Measurements from ENCODE around the gene MARK3.
"Not testable (repeated sequence)": the region's sequence is repeated elsewhere in the genome, so short reads cannot be mapped to it uniquely, and the experiment has no call there.

MARK3 gene

DNA sequence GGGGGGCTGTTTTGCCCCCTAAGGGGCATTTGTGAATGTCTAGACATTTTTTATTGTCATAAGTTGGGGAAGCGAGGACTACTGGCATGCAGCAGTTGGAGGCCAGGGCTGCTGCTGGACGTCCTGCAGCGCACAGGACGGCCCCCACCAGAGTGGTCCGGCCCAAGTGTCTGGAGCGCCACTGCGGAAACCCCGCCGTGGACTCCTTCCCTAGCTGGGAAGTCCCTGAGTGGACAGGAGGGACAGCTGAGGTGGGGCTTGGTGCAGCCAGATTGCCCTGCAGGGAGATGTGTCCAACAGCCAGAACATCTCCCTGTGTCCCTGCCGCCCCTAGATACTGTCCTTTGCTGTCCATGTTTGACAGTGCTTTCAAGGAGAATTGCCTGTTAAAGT, 132.0 kb downstream of the MARK3 start:
- DNase-seq = no peak

DNA sequence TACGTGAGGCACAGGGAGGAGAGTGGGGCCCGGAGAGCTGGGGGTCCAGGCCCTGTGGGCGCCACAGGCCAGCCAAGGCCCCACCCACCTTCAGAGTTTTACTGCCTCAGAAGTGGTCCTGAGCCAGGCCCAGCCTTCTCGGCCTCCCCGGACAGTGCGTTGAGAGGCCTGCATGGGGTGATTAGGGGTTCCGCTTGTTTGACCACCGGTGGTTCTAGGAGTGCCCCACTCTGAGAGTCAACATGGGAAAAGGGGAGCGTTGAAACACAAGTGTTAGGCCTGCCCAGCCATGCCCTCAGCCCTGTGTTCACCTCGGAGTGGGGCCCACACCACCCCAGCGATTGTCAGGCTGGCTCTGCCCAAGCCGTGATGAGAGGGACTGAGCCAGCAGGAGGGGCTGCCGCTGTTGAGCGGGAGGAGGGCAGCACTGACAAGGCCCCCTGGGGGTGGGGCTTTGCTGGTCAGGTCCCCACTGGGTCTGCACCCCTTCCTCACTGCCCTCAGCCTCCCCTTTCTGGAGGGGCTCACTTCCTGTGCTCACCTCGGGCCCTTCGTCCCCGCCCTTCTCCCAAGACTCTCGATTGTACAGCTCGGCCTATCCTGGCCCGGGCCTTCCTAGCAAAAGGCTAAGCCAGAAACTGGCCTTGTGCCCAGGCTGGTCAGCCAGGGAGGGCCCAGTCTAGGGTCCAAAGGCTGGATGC, 132.7 kb downstream of the MARK3 start:
- DNase-seq = no peak

DNA sequence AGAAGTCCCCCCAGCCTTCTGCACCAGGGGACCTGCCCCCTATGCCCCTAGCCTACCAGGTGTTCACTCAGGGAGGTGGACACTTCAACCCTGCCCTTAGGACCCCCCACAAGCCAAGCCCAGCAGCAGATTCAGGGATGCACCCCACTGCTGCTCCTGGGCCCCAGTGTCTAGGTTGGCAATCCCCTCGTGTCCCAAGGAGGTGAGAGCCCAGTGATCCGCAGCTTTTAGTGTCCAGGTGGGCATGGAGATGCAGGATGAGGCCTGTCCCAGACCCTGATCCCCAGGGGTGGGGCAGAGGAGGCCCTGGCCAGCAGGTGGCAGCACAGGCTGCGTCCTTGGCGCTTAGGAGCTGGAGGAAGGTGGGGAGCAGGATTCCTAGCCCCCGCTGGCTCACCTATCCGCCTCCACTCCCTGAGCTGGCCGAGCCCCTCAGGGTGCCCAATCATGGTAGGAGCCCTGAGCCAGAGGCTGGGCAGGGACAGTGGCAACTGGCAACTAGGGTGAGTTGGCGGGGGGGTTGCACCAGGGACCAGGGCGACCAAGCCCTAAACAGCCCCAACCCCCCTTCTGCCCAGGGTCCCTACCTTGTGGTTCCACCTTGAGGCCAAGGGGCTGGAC, 133.3 kb downstream of the MARK3 start:
- DNase-seq = peak; percentile 59

DNA sequence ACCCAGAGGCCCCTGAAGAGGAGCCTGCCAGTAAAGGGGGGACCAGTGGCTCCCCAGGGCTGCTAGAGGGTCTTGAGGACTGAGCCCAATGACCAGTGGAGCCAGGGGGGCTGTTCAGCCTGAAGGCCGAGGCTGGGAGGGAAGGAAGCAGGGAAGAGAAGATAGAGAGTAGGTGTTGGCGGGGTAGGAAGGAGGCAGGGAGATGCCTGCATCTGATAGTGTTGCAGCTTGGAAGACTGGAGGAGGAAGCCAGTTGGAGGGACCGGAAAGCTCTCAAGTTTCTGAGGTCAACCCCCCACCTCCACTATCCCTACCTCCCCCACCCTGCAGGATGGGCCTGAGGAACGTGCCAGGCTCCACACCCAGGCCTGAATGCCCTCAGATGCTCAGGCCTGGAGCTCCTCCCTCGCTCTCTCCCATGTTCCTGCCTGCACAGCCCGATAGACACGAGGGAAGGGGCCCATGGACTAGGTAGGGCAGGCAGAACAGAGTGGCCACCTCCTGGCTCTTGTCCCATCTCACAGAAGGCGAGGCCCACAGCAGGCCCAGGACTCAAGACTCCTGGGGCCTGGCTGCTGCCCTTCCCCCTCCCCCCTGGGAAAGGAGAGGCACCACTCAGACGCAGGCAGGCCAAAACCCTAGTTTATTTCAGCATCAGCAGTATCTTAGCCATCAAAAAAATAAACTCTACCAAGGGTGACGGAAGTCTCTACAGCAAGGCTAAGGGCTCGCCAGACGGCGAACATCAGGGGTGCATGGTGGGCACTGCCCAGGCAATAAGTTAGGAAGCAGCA, 134.0 kb downstream of the MARK3 start:
- DNase-seq = no peak

DNA sequence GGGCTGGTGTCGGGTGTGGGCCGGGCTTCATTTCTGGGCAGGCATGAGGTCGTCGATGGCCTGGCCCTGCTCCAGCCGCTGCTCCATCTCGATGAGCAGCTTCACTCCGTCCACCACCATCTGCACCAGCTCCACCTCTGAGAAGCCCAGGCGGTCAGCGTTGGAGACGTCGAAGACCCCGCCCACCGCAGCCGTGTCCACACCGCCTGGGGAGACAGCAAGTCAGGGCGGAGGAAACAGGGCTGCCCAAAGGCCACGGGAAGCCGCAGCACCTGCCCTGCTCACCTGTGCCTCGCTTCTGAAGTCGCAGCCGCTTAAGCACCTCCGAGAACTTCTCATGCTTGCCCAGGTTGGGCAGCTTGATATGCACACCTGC, 134.6 kb downstream of the MARK3 start:
- DNase-seq = no peak

DNA sequence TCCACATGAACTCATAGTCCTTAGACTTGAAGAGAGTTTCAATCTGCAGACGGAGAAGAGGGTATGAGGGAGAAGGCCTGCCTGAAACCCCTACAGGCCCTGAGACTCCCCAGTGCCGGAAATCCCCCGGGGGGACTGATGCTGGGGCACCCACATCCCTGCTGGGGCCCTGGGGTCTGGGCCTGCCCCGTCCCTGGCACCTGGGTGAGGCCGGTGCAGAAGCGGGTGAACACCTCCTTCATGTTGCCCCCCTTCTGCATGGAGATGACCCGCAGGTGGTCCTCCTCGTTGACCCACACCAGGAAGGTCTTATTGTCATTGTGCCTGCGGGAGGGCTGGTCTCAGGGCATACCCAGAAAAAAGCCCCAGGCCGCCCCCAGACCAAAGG, 135.0 kb downstream of the MARK3 start:
- DNase-seq = no peak

DNA sequence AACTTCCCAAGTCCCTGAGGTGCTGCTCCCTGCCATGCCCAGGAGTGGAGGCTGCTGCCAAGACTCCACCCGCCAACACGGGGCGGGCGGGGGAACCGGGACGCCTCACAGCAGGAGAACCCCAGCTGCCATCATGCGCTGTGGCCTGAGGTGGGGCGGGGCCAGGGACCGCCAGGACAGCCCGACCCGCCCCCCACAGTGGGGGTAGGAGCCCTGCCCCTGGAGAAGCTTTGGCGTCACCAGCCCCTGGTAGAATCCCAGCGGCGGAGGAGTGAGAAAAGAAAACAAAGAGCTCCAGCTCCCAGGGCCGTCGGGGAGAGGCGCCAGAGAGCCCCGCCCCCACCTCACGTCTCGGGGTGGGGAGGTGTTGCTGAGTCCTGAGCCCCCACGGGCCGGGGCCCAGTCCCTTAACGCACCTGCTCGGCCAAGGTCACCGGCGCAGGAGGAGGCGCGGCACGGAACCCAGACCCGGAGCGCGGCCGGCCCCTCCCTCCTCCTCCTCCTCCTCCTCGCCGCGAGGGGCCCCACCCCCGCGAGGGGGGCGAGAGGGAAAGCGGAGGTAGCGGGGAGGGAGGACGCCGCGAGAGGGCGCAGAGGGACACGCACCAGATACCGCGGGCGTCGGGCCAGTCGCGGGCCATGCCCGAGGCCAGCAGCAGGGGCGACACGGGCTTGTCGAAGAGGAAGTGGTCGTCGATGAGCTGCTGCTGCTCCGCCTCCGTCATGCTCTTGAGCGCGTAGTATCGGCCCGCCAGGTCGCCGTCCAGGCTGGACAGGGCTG, 135.6 kb downstream of the MARK3 start:
- DNase-seq = peak; percentile 62

GRCh38 chr14:103521438-103521950, 136.3 kb downstream of the MARK3 start:
- no peak for DNase-seq

DNA sequence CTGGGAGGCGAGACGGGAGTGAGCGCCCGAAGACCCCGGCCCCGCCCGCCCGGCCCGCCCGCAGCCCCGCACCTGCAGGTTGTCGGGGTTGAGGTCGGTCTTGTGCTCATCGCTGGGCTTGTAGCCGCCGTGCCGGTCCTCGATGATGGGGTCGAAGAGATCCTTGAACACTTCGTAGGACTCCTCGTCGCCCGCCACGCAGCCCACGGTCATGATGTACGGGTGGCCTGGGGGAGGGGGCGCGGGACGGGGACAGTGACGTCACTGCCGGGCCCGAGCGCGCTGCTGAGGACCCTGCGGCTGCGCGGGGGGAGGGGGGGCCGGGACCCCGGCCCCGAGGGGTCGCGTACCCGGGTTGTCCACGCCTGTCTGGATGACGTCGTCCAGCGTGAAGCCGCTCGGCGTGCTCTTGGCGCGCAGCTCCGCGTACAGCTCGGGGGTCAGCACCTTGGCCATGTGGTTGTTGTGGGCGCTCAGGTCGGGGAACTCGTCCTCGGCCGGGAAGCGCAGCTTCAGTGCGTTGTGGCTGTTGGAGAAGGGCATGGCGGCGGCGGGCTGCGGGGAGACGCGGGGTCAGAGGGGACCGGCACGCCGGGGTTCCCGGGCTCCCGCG, 136.8 kb downstream of the MARK3 start:
- no peak for DNase-seq

DNA sequence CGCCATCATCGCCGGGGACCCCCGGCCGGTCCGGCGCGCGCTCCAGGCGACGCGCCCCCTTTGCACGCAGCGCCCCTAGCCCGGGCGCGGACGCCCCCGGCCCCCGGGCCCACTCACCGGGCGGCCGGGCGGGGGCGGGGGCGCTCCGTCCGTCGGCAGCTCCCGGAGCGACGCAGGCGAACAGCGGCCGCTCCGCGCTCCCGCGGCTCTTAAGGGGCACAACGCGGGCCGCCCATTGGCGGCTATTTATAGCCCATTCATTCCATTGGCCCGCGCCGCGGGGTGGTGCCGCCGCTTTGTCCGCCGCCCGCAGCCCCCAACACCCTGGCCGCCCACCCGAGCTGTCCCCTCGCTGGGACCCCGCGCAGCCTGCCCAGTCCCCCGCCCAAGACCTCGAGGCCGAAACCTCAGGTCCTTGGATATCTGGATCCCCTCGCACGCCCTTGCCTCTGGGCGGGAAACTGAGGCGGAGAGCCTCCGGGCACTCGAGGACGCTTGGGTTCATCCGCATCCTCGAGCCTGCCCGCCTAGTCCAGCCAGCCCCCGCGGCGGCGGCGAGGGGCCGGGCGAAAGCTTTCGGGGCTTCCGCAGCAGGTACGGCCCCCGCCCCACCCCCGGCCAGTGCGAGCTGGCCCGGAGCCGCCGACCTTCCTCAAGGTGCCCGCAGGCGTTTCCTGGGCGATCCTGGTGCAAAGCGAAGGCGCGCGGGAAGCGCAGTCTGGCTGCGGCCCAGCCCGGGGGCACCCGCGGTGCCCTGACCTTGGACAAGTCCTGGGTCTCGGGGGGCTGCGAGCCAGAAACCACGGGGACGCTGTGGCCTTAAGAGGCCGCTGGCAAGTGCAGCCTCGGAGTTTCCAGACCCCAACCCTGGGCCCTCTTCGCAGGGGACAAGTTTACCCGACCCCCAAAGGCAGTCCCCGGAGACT, 137.7 kb downstream of the MARK3 start, which contains the start of gene CKB:
TSS of gene CKB (minus strand) at position 182 of the 926 bp plus-strand sequence. CDS start 337 bp downstream, outside the sequence.
- DNase-seq = no peak

GRCh38 chr14:103523575-103523954, 138.3 kb downstream of the MARK3 start:
- DNase-seq = no peak

DNA sequence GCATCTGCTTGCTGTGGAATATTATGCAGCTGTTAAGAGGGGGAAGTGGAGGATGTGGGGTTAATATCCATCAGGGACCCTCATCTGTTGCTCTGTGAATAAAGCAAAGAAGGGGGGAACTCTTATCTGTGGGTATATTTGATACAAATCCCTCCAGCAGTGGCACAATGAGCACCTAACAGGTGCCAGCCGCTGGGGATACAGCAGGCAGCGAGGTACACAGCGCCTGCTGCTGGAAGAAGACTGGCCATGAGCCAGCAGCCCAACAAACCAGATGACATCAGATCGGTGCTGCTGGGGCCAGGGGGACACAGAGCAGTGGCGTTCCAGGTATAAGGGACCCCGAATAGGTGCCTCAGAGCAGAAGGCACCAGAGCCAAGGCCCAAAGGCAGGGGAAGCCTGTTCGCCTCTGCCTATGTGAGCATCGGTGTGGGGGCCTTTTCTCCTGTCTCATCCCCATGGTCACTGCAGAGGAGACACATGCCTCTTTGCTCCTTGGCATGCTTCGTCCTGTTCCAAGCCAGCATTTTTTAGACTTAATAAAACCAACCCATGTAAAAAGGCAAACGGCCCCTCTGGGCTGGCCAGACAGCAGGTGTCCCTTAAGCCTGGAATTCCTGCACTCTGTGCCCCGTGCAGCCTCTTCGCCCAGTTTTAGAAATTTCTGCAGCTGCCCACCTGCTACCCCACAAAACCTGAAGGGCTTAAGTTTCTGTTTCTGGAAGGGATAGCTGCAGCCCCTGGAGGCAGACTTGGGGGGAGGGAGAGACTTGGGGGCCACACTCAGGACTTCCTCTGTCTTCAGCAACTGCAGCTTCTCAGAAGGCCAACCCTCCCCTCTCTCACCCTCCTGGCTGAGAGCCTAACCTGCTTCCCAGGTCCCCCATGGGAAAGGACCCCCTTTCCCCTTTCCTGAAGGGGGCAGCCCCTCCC, 139.1 kb downstream of the MARK3 start:
- no peak for DNase-seq

DNA sequence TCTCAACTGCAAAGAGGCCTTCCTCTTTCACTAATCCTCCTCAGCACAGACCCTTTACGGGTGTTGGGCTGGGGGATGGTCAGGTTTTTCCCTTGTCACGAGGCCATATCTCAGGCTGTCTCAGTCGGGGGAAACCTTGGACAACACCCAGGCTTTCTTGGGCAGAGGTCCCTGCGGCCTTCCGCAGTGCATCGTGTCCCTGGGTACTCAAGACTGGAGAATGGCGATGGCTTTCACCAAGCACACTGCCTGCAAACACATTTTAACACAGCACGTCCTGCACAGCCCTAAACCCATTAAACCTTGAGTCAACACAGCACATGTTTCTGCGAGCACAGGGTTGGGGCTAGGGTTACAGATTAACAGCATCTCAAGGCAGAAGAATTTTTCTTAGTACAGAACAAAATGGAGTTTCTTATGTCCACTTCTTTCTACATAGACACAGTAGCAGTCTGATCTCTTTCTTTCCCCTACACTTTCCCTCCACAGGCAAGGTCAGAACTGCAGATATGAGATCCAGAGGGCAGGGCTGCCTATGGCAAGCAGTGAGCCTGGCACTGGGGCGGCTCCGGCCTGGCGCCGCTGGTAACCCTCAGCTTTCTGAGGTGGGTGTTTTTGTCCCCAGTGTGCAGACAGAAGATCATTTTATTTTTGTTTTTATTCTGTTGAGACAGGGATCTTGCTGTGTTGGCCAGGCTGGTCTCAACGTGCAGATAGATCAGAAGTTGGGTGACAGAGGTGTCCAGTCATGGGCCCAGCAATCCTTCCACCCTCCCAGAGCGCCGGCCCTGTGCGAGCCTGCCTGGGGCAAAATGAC, 140.4 kb downstream of the MARK3 start:
- DNase-seq = not testable (repeated sequence)

- no peak for DNase-seq
Observed at GRCh38 chr14:103526247-103526913, 141.2 kb downstream of the MARK3 start.

GRCh38 chr14:103526914-103527248, 141.7 kb downstream of the MARK3 start:
- DNase-seq = no peak

GRCh38 chr14:103527408-103528145, 142.4 kb downstream of the MARK3 start:
- no peak for DNase-seq

GRCh38 chr14:103528146-103528586, 143.0 kb downstream of the MARK3 start:
- DNase-seq = no peak
